GM18499 (cell line): ENCODE measurements around the gene WNT1.

Source experiments
- ATAC-seq: cut with Tn5 transposase; IDR thresholded peaks from one replicate; pipeline ENCODE4 v1.9.1; 2021; ENCODE audit warnings: moderate number of reproducible peaks; ENCODE audit not compliant: insufficient read depth, unreplicated experiment

The WNT1 gene

GRCh38 chr12:48979602-48980388 is 1.7 kb downstream of the WNT1 start:
- no peak for ATAC-seq

- ATAC-seq = no peak
Measured at GRCh38 chr12:48980389-48980952, 2.3 kb downstream of the WNT1 start.

DNA sequence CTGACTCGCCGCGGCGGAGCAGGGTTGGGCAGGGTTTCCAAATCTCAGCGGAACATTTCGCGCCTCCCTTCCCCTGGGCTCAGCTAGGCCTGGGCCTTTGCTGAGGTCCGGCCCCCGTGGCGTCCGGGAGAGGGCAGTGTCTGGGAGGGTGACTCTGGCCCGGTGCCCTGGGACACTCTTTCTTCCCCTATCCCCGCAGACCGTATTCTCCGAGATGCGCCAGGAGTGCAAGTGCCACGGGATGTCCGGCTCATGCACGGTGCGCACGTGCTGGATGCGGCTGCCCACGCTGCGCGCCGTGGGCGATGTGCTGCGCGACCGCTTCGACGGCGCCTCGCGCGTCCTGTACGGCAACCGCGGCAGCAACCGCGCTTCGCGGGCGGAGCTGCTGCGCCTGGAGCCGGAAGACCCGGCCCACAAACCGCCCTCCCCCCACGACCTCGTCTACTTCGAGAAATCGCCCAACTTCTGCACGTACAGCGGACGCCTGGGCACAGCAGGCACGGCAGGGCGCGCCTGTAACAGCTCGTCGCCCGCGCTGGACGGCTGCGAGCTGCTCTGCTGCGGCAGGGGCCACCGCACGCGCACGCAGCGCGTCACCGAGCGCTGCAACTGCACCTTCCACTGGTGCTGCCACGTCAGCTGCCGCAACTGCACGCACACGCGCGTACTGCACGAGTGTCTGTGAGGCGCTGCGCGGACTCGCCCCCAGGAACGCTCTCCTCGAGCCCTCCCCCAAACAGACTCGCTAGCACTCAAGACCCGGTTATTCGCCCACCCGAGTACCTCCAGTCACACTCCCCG is 3.0 kb downstream of the WNT1 start:
- ATAC-seq = no peak

DNA sequence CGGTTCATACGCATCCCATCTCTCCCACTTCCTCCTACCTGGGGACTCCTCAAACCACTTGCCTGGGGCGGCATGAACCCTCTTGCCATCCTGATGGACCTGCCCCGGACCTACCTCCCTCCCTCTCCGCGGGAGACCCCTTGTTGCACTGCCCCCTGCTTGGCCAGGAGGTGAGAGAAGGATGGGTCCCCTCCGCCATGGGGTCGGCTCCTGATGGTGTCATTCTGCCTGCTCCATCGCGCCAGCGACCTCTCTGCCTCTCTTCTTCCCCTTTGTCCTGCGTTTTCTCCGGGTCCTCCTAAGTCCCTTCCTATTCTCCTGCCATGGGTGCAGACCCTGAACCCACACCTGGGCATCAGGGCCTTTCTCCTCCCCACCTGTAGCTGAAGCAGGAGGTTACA is 3.6 kb downstream of the WNT1 start:
- ATAC-seq = no peak

- ATAC-seq = no peak
Measured at GRCh38 chr12:48982397-48983080, 4.4 kb downstream of the WNT1 start.

- no peak for ATAC-seq
Measured at GRCh38 chr12:48985475-48985897, 7.4 kb downstream of the WNT1 start.

- ATAC-seq = no peak
Measured at GRCh38 chr12:48985901-48986300, 7.8 kb downstream of the WNT1 start.

DNA sequence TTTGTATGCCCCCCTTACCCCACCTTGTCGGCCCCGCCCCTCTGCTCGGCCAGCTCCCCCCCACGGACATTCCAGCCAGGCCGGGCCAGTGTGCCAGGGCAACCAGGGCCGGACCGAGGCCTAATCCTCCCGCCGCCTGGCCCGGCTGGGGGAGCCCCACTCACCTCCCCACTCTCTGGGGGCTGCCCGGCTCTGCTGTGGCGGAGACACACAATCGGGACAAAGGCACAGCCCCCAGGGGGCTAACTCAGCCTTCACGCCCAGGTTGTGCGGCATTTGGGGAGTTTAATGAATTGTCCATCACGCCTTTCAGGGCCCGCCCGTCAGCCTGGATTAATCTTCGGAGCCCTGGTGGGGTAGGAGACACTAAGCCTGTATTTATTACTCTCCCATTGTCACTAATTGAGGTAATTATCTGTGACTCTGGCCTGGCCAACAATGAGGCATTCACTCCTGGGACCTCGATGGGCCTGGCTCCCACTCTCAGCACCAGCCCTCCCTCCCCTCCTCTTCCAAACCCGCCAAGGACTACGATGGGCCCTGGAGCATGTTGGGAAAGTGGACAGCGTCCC is 8.7 kb downstream of the WNT1 start:
- no peak for ATAC-seq

GRCh38 chr12:48988030-48988649 is 10.0 kb downstream of the WNT1 start:
- ATAC-seq = no peak

GRCh38 chr12:48990552-48990951 is 12.4 kb downstream of the WNT1 start:
- no peak for ATAC-seq

- no peak for ATAC-seq
Measured at GRCh38 chr12:48991247-48992050, 13.3 kb downstream of the WNT1 start.

DNA sequence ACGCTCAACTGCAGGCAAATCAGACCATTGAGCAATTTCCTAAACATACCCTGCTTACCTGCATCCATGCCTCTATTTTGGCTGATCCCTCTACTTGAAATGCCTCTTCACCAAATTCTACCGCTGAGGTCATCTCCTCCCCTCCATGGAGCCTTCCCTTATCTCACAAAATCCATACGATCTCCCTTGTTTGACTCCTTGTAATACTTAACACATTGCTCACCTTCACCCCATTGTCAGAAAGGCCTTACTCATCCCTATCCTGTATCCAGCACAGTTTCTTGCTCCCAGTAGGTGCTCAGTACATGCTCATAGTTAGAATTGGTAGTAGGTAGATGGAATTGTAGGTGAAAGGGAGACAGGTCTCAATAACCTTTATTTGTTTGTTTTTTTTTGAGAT is 15.7 kb downstream of the WNT1 start:
- ATAC-seq = no peak

- no peak for ATAC-seq
Measured at GRCh38 chr12:48994224-48995085, 16.3 kb downstream of the WNT1 start.

DNA sequence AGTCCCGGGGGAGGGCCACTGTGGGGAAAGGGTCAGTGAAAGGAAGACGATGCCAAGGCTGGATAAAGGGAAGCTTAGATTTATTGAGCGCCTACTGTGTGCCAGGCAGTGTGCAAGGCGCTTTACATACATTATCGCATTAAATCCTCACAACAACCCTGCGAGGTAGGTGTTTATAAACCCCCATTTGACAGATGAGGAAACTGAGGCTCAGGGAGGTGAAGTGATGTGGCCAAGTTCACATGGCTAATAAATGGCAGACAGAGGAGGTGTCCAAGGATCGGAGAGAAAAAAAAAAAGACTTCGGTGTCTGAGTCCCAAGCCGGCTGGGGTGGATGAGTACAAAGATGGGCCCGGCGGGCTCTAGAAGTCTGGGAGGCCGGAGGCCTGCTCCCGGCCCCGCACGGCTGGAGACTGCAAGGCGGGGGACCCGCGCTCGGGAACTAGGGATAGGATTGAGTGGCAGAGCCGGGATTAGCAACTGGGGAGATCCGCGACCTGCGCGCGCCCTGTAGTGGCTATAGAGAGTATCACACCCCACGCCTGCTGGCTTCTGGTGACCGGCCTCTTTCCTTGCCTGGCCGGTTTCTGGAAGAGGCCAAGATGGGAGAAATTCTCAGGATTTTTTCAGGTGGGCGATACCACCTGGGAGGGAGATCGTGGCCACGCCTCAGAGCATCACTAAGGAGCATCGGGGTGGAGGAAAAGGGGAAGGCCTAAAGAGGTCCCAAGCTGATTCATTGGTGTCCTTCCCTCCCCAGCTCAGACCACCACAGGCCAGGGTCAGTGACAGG is 17.2 kb downstream of the WNT1 start:
- no peak for ATAC-seq

DNA sequence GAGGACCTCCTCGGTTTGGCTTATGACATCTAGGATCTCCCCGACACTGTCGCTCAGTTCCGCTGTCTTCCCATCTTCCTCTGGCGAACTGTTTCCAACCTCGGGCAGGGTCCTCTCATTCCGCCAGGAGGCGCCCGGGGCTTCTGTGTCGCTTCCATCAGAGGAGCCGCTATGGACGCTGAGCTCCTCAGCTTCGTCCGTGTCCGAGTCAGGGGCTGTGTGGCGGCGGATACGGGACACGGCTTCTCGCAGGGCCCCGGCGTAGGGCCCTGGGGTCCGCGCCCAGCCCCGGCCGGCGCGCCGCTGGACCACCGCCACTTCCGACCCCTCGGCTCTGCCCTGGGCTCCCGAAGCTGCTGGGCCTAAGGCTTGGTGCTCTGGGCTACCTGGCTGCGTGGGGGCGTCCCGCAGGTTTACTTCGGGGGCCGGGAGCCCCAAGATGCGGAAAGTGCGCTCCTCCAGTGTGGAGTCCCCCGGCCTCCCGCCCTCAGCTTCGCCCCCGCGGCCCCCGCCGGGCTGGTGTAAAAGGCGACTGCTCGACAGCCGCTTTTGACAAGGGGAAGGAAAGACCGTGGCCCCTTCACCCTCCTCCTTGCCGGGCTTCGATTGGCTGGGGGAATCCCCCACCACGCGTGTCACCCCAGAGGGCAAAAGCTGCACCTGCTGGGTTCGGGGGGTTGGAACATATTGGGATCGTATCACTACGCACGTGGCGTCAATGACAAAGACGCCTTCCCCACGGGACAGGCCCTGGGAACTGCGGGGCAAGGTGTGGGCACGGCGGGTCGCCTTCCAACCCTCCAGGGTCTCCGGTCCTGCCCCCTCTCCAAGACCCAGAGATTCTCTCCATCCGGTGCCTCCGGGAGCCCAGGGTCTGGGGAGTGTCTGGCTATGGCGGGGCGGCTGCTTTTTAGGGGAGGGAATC is 18.9 kb downstream of the WNT1 start:
- no peak for ATAC-seq

DNA sequence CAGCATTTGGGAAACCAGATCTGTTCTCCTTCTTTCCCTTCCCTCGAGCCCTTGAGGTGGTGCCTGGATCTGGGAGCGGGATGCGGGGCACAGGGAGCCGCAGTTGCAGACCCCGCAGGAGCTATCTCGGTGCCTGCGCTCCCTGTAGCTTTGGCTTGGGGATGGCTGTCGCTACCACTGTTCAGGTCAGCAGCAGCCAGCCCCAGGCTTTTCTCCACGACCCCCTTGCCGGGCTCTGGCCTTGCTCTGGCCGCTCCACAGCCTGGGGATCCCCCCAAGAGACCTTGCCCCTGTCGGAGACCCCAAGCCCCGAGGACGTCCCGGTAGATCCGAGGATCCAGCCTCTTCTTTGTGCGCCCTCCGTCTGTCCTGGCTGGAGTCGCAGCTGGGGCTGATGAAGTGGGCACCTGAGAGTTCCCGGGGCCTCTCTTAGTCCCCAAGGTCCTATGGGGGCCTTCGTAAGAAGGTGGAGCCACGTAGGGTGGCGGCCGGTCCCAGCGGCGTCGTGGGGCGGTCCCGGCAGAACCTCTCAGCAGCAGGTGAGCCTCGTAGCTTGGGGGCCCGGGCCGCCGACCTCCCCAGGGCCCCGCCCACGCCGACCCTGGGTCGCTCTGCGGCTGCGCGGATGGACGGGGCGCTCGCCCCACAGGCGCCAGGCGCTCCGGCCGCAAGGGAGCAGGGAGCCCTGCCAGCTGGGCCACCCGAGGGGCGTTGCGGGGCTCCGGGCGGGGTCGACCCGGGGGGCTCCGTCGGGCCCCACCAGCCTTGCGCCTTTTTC is 19.8 kb downstream of the WNT1 start:
- ATAC-seq = no peak
